GM18507 (cell line): ENCODE measurements around the gene SHROOM1.
A peak's percentile ranks its signal among the peaks of the same experiment; 100 is the strongest.

Experiments used
- DNase-seq: peaks from one replicate; pipeline ENCODE4 v3.0.0; 2011; ENCODE audit warnings: low read depth; ENCODE audit not compliant: insufficient read length; ENCODE audit errors: extremely low spot score
- FAIRE-seq: peaks from 2 replicates; lab custom pipeline; 2011; peaks lifted over from hg19 to GRCh38; lab: Jason Lieb, UNC

SHROOM1 gene

GRCh38 chr5:132785365-132785764, 45.1 kb downstream of the SHROOM1 start:
- DNase-seq (no peak), FAIRE-seq (no peak)

GRCh38 chr5:132782101-132782500, 48.3 kb downstream of the SHROOM1 start:
- no peak for FAIRE-seq
- no peak for DNase-seq

- DNase-seq (no peak), FAIRE-seq (no peak)
Observed at GRCh38 chr5:132781029-132781428, 49.4 kb downstream of the SHROOM1 start.

GRCh38 chr5:132780577-132780976, 49.9 kb downstream of the SHROOM1 start:
- FAIRE-seq (no peak), DNase-seq (no peak)

- no peak for FAIRE-seq
- no peak for DNase-seq
Observed at GRCh38 chr5:132779961-132780360, 50.5 kb downstream of the SHROOM1 start.

- no peak for FAIRE-seq
- DNase-seq: no peak
Observed at GRCh38 chr5:132778856-132779255, 51.6 kb downstream of the SHROOM1 start.

- no peak for FAIRE-seq
Observed at GRCh38 chr5:132778129-132778528, 52.3 kb downstream of the SHROOM1 start.

GRCh38 chr5:132777209-132778069, 53.0 kb downstream of the SHROOM1 start, which contains the start of gene SEPTIN8:
TSS of gene SEPTIN8 (minus strand) at chr5:132777239. CDS start at chr5:132777137, 102 bp downstream.
- FAIRE-seq: no peak
- DNase-seq: peak; percentile 45

More at GRCh38 chr5:132778129-132778528, 52.3 kb downstream of the SHROOM1 start:
- no peak for DNase-seq

GRCh38 chr5:132776938-132777208, 53.6 kb downstream of the SHROOM1 start:
- DNase-seq: no peak
- no peak for FAIRE-seq

- no peak for FAIRE-seq
- no peak for DNase-seq
Observed at GRCh38 chr5:132776131-132776937, 54.1 kb downstream of the SHROOM1 start.

GRCh38 chr5:132775476-132775961, 54.9 kb downstream of the SHROOM1 start:
- FAIRE-seq (no peak), DNase-seq (no peak)

- no peak for DNase-seq
- no peak for FAIRE-seq
Observed at GRCh38 chr5:132774896-132775295, 55.6 kb downstream of the SHROOM1 start.

- DNase-seq: no peak
- FAIRE-seq: no peak
Observed at GRCh38 chr5:132774406-132774805, 56.0 kb downstream of the SHROOM1 start.

GRCh38 chr5:132773601-132774355, 56.7 kb downstream of the SHROOM1 start:
- DNase-seq (no peak), FAIRE-seq (no peak)

GRCh38 chr5:132773114-132773513, 57.3 kb downstream of the SHROOM1 start:
- no peak for FAIRE-seq
- no peak for DNase-seq

GRCh38 chr5:132772291-132773070, 58.0 kb downstream of the SHROOM1 start:
- no peak for DNase-seq
- no peak for FAIRE-seq
